ENCODE results near the gene PKHD1. TPM values are rescaled to one million over a fixed set of nuclear protein-coding genes. Genes with fewer than 3 reads are reported as not detected.
A peak's percentile ranks its signal among the peaks of the same experiment; 100 is the strongest.
"Not testable (repeated sequence)": the region's sequence is repeated elsewhere in the genome, so short reads cannot be mapped to it uniquely, and the experiment has no call there.

Gene PKHD1
- total RNA-seq, 1 experiment from 2014 or later: 0.71 TPM

DNA sequence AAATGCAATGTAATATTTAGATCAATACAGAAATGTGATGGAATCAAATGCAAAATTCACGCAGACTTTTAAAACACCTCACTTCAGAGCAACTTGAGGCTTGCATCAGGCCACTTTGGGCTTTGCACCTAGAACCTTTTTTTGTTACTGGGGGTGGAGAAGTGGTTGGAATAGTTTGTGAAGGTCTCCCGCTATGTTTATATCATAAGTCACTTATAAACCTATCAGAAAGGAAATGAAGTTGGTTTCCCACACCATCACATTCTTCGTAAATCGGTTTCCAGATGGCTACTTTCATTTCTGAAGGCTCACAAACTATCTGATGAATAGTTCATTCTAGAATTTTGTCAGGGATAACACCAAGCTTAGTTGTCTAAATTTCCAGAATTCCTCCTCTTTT lies 74.8 kb downstream of the PKHD1 start:
- H3K27me3 ChIP-seq: no peaks in the 10 kb centered on the region
- H3K4me3 ChIP-seq: no peak overlapping the region
- peaks cover 8% of the 10 kb centered on the region; the same call in 1 of the 2 replicates for H3K4me1 ChIP-seq
- no peaks in the 10 kb centered on the region for H3K36me3 ChIP-seq
- no peaks in the 10 kb centered on the region for H3K9me3 ChIP-seq (replicated peaks)
- DNase-seq: no peak
- H3K27ac ChIP-seq: no peak overlapping the region

GRCh38 chr6:52010806-52011205 lies 76.6 kb downstream of the PKHD1 start:
- H3K36me3 ChIP-seq: no peaks in the 10 kb centered on the region
- H3K4me3 ChIP-seq: no peak overlapping the region
- H3K27ac ChIP-seq: no peak overlapping the region

GRCh38 chr6:52010145-52010544 lies 77.3 kb downstream of the PKHD1 start:
- H3K27me3 ChIP-seq: no peaks in the 10 kb centered on the region
- no peaks in the 10 kb centered on the region for H3K9me3 ChIP-seq (replicated peaks)
- H3K36me3 ChIP-seq: no peaks in the 10 kb centered on the region

More at GRCh38 chr6:52010806-52011205, 76.6 kb downstream of the PKHD1 start:
- H3K27me3 ChIP-seq: no peaks in the 10 kb centered on the region
- DNase-seq: no peak
- no peaks in the 10 kb centered on the region for H3K4me1 ChIP-seq
- no peaks in the 10 kb centered on the region for H3K9me3 ChIP-seq (replicated peaks)

GRCh38 chr6:52009466-52010140 lies 77.8 kb downstream of the PKHD1 start:
- no peaks in the 10 kb centered on the region for H3K36me3 ChIP-seq
- no peak overlapping the region for H3K4me3 ChIP-seq
- H3K4me1 ChIP-seq: no peaks in the 10 kb centered on the region
- no peaks in the 10 kb centered on the region for H3K9me3 ChIP-seq (replicated peaks)
- no peak overlapping the region for H3K27ac ChIP-seq
- no peaks in the 10 kb centered on the region for H3K27me3 ChIP-seq
- peak in 1 of 2 experiments; percentile 16 for DNase-seq

More at GRCh38 chr6:52010145-52010544, 77.3 kb downstream of the PKHD1 start:
- H3K4me3 ChIP-seq: no peak overlapping the region
- DNase-seq: no peak
- no peak overlapping the region for H3K27ac ChIP-seq
- H3K4me1 ChIP-seq: no peaks in the 10 kb centered on the region

DNA sequence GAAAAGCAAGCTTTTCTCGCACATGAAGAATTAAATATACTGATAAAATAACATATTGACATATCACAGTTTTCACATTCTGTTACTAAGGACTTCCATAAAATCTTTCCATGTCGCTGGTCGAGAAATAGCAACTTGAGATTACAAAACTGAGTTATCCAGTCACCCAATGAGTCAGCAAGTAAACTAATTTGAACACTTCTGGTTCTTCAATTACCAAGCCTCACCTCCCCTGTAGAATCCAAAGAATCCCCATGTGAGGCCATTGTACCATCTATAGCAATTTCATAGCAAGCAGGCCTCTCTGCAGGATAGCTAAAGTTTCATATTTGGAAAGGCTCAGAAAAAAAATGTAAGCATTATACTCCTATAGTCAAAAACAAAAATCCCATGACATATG lies 87.3 kb downstream of the PKHD1 start:
- Histone ChIP-seq H3K36me3 (no peaks in the 10 kb centered on the region), H3K27ac (no peak overlapping the region), H3K4me1 (no peaks in the 10 kb centered on the region), H3K27me3 (no peaks in the 10 kb centered on the region), H3K4me3 (no peak overlapping the region), H3K9me3 (replicated peaks) (no peaks in the 10 kb centered on the region)
- DNase-seq: no peak

DNA sequence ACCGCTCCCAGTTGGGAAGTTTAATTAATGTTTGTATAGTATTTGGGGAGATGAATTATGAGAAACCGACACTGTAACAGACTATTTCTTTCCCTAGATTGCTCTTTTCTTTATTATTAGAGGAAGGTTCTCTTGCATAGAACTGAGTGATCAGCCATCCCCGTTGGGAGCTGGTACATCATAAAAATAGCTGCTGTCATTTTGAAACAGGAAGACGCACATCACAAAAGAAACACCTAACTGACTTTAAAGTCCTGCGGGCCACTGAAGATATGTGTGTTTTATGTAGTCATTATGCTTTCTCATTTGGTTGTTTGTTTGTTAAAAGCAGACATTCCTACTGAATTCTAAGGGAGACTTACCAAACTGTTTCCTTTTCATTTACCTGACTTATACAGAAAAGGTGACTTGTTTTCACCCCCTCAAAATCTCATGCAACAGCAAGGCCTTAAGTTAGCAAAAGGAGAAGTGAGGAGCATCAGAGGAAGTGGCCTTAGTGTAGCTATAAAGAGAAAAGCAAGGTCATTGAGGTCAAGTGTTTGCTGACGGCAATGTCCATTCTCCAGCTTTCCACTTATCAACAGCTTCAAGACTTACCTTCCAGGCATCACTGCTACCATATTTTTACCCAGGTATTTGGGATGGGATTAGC lies 91.0 kb downstream of the PKHD1 start:
- Histone ChIP-seq H3K4me1 (no peaks in the 10 kb centered on the region), H3K9me3 (replicated peaks) (no peaks in the 10 kb centered on the region), H3K27ac (no peak overlapping the region), H3K27me3 (no peaks in the 10 kb centered on the region), H3K4me3 (no peak overlapping the region), H3K36me3 (no peaks in the 10 kb centered on the region)
- DNase-seq: no peak

GRCh38 chr6:51995214-51995755 lies 92.1 kb downstream of the PKHD1 start:
- Histone ChIP-seq H3K27ac (no peak overlapping the region), H3K9me3 (replicated peaks) (no peaks in the 10 kb centered on the region), H3K4me1 (no peaks in the 10 kb centered on the region), H3K27me3 (no peaks in the 10 kb centered on the region), H3K36me3 (no peaks in the 10 kb centered on the region), H3K4me3 (no peak overlapping the region)
- DNase-seq: no peak

GRCh38 chr6:51992876-51993275 lies 94.5 kb downstream of the PKHD1 start:
- no peak for DNase-seq
- H3K9me3 ChIP-seq (replicated peaks): no peaks in the 10 kb centered on the region
- no peaks in the 10 kb centered on the region for H3K36me3 ChIP-seq
- H3K4me1 ChIP-seq: no peaks in the 10 kb centered on the region
- no peak overlapping the region for H3K27ac ChIP-seq
- no peak overlapping the region for H3K4me3 ChIP-seq
- H3K27me3 ChIP-seq: no peaks in the 10 kb centered on the region

DNA sequence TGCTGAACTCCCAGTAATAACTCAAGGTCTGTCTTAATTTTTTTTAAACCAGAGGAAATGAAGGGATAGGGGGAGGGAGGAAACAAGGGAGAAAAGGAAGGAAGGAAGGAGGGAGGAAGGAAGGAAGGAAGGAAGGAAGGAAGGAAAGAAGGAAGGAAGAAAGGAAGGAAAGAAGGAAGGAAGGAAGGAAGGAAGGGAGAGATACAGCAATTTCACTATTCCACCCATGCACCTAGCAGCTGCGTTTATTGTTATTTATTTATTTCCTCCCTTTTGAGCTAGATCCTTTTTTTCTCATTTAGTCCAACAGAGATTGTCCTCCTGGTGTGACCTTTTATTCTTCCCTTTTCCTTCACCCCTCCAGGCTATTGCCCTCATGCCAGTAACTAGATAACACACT lies 97.6 kb downstream of the PKHD1 start:
- Histone ChIP-seq H3K27me3 (no peaks in the 10 kb centered on the region), H3K36me3 (no peaks in the 10 kb centered on the region), H3K4me1 (no peaks in the 10 kb centered on the region), H3K27ac (no peak overlapping the region), H3K9me3 (replicated peaks) (no peaks in the 10 kb centered on the region), H3K4me3 (no peak overlapping the region)
- DNase-seq: no peak

GRCh38 chr6:51986864-51987263 lies 100.5 kb downstream of the PKHD1 start:
- no peak overlapping the region for H3K4me3 ChIP-seq
- H3K9me3 ChIP-seq (replicated peaks): no peaks in the 10 kb centered on the region
- no peak overlapping the region for H3K27ac ChIP-seq
- H3K4me1 ChIP-seq: no peaks in the 10 kb centered on the region
- DNase-seq: no peak
- H3K27me3 ChIP-seq: no peaks in the 10 kb centered on the region
- no peaks in the 10 kb centered on the region for H3K36me3 ChIP-seq

DNA sequence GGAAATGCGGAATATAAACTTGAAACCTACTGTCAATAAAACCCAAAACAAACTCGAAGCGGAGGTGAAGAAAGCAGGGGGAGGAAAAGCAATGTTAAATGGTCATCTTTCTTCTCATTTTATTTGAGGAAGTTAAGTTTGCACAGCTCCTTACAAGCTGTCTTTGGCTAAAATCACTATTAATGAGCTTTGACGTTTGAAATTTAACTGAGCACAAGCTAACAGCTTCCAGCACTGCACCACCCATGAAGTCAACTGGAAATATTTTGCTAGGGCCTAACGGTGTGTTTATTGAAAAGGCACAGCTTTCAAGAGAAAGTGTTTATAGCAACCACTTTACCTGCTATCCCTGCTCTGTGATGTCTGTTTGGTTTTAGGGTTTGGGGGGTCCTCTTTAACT lies 103.8 kb downstream of the PKHD1 start:
- H3K27ac ChIP-seq: no peak overlapping the region
- H3K4me1 ChIP-seq: no peaks in the 10 kb centered on the region
- DNase-seq: no peak
- no peak overlapping the region for H3K4me3 ChIP-seq
- no peaks in the 10 kb centered on the region for H3K27me3 ChIP-seq
- no peaks in the 10 kb centered on the region for H3K36me3 ChIP-seq
- no peaks in the 10 kb centered on the region for H3K9me3 ChIP-seq (replicated peaks)

GRCh38 chr6:51982695-51983094 lies 104.7 kb downstream of the PKHD1 start:
- H3K36me3 ChIP-seq; H3K9me3 ChIP-seq (replicated peaks); H3K27me3 ChIP-seq; H3K27ac ChIP-seq; DNase-seq; H3K4me1 ChIP-seq; H3K4me3 ChIP-seq: not testable (repeated sequence)

DNA sequence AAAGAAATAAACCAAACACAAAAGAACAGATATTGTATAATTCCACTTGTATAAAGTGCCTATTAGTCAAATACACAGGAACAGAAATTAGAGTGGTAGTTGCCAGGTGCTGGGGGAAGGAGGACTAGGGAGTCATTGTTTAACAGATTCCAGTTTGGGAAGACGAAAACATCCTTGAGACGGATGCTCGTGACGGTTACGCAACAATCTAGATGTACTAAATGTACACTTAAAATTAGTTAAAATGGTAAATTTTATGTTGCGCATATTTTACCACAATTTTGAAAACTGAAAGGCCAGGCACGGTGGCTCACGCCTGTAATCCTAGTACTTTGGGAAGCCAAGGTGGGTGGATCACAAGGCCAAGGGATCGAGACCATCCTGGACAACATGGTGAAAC lies 111.0 kb downstream of the PKHD1 start:
- Histone ChIP-seq H3K27ac (no peak overlapping the region), H3K9me3 (replicated peaks) (no peaks in the 10 kb centered on the region), H3K36me3 (no peaks in the 10 kb centered on the region), H3K27me3 (no peaks in the 10 kb centered on the region), H3K4me3 (no peak overlapping the region), H3K4me1 (no peaks in the 10 kb centered on the region)
- no peak for DNase-seq

DNA sequence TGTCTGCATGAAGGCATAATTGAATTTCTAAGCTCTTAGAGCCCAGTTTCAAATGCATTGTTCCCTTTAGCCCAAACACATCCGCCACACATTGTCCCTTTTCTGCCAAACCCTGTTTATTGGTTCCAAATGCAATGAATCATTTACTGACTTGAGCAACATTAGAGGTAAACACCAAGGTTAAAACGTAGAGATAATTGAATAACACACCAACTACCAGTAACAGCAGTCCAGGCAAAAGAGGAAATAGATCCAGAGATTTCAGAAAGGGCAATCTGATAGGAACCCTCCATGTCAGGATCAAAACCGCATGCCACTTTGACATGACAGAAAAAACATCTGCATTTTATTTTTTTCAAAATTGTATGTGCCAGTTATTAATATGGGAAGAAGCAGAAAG lies 114.8 kb downstream of the PKHD1 start:
- Histone ChIP-seq H3K36me3 (no peaks in the 10 kb centered on the region), H3K27me3 (no peaks in the 10 kb centered on the region)

GRCh38 chr6:51968265-51968664 lies 119.1 kb downstream of the PKHD1 start:
- no peak for DNase-seq
- Histone ChIP-seq H3K36me3 (no peaks in the 10 kb centered on the region), H3K27me3 (no peaks in the 10 kb centered on the region), H3K4me1 (no peaks in the 10 kb centered on the region), H3K4me3 (no peak overlapping the region), H3K9me3 (replicated peaks) (no peaks in the 10 kb centered on the region), H3K27ac (no peak overlapping the region)

More for the DNA sequence above, 114.8 kb downstream of the PKHD1 start:
- no peak overlapping the region for H3K4me3 ChIP-seq
- no peak overlapping the region for H3K27ac ChIP-seq
- no peak for DNase-seq
- no peaks in the 10 kb centered on the region for H3K9me3 ChIP-seq (replicated peaks)
- no peaks in the 10 kb centered on the region for H3K4me1 ChIP-seq
